KMS-11 (cell line): ENCODE measurements around the gene STOX1.

Experiments
- H2AFZ ChIP-seq: fragments of 200-600 bp; sonication (generic); 2 replicates; pipeline ENCODE4 v1.6.1; 2016; ENCODE audit warnings: antibody characterized with exemption, mixed run types, low read depth
- H3K27ac ChIP-seq: fragments of 200-600 bp; sonication (generic); 2 replicates; pipeline ENCODE4 v1.6.1; 2016; ENCODE audit warnings: mild to moderate bottlenecking, mixed run types
- H3K27me3 ChIP-seq: fragments of 200-600 bp; sonication (generic); 2 replicates; pipeline ENCODE4 v1.6.1; 2017; ENCODE audit warnings: mild to moderate bottlenecking, low read depth, mixed run types, moderate library complexity; ENCODE audit not compliant: insufficient read depth
- H3K36me3 ChIP-seq: fragments of 200-600 bp; sonication (generic); 2 replicates; pipeline ENCODE4 v1.6.1; 2017; ENCODE audit warnings: mild to moderate bottlenecking, mixed run types; ENCODE audit not compliant: insufficient read depth
- H3K4me1 ChIP-seq: fragments of 200-600 bp; sonication (generic); 2 replicates; pipeline ENCODE4 v1.6.1; 2016; ENCODE audit warnings: mild to moderate bottlenecking, low read depth, mixed run types; ENCODE audit not compliant: poor library complexity, severe bottlenecking
- H3K4me2 ChIP-seq: fragments of 200-600 bp; sonication (generic); 2 replicates; pipeline ENCODE4 v1.7.0; 2016; ENCODE audit warnings: mild to moderate bottlenecking, mixed run types
- H3K4me3 ChIP-seq: fragments of 200-600 bp; sonication (generic); IDR thresholded peaks from 2 replicates; pipeline ENCODE4 v1.6.1; 2017; ENCODE audit warnings: low read depth, low read length, mixed read lengths; ENCODE audit not compliant: insufficient read depth
- H3K79me2 ChIP-seq: fragments of 200-600 bp; sonication (generic); 2 replicates; pipeline ENCODE4 v1.6.1; 2016; ENCODE audit warnings: low read depth, mixed run types; ENCODE audit not compliant: insufficient read depth
- H3K9ac ChIP-seq: fragments of 200-600 bp; sonication (generic); 2 replicates; pipeline ENCODE4 v1.6.1; 2016; ENCODE audit warnings: mild to moderate bottlenecking, mixed run types
- H4K20me1 ChIP-seq: fragments of 200-600 bp; sonication (generic); 2 replicates; pipeline ENCODE4 v1.6.1; 2016; ENCODE audit warnings: mild to moderate bottlenecking, mixed run types; ENCODE audit not compliant: insufficient read depth
- TF ChIP-seq, protein P1 (sequence below): fragments of 200-600 bp; sonication (generic); conservative IDR thresholded peaks from 2 replicates; pipeline ENCODE4 v1.6.1; 2017; ENCODE audit warnings: low read depth, mild to moderate bottlenecking, antibody characterized with exemption, low read length, moderate library complexity, mixed read lengths

Gene STOX1

DNA sequence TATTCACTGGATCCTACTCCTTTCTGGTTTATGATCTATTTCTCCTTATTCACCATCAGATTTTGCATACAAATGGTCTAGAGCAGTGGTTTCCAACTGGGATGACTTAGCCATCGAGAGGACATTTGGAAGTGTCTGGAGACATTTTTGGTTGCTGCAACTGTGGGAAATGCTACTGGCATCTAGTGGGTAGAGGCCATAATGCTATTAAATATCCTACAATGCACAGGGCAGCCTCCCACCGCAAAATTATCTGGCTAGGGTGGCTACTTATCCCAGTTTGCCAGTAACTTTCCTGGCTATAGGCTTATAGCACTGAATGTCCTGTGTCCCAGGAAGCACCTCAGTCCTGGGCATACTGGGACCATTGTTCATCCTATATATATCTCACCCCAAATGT, 52.3 kb downstream of the STOX1 start:
- Histone ChIP-seq H3K9ac (no peak overlapping the region), H3K27me3 (no peaks in the 10 kb centered on the region), H2AFZ (no peak overlapping the region), H3K27ac (no peak overlapping the region), H3K36me3 (no peaks in the 10 kb centered on the region), H3K4me1 (no peaks in the 10 kb centered on the region), H3K79me2 (no peaks in the 10 kb centered on the region), H4K20me1 (no peaks in the 10 kb centered on the region), H3K4me2 (no peak overlapping the region), H3K4me3 (no peak overlapping the region)
- TF ChIP-seq, protein P1, sequence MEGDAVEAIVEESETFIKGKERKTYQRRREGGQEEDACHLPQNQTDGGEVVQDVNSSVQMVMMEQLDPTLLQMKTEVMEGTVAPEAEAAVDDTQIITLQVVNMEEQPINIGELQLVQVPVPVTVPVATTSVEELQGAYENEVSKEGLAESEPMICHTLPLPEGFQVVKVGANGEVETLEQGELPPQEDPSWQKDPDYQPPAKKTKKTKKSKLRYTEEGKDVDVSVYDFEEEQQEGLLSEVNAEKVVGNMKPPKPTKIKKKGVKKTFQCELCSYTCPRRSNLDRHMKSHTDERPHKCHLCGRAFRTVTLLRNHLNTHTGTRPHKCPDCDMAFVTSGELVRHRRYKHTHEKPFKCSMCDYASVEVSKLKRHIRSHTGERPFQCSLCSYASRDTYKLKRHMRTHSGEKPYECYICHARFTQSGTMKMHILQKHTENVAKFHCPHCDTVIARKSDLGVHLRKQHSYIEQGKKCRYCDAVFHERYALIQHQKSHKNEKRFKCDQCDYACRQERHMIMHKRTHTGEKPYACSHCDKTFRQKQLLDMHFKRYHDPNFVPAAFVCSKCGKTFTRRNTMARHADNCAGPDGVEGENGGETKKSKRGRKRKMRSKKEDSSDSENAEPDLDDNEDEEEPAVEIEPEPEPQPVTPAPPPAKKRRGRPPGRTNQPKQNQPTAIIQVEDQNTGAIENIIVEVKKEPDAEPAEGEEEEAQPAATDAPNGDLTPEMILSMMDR = no peak

DNA sequence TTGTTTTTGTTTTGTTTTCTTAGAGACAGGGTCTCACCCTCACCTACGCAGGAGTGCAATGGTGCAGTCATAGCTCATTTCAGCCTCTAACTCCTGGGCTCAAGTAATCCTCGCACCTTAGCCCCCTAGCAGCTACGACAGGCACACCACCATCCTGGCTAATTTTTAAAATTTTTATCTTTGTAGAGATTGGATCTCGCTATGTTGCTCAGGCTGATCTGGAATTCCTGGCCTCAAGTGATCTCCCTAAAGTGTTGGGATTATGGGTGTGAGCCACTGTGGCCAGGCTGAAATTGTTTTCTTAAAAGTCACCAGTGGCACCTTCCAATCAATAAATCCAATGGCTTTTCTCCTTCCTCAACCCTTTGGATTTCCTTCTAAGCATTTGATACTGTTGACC, 52.9 kb downstream of the STOX1 start:
- H3K4me2 ChIP-seq = no peak overlapping the region
- no peaks in the 10 kb centered on the region for H3K27me3 ChIP-seq
- H3K79me2 ChIP-seq = no peaks in the 10 kb centered on the region
- H2AFZ ChIP-seq = no peak overlapping the region
- no peak overlapping the region for H3K9ac ChIP-seq
- H3K36me3 ChIP-seq = no peaks in the 10 kb centered on the region
- no peak overlapping the region for H3K27ac ChIP-seq
- TF ChIP-seq, protein P1 = no peak
- no peaks in the 10 kb centered on the region for H3K4me1 ChIP-seq
- no peak overlapping the region for H3K4me3 ChIP-seq
- H4K20me1 ChIP-seq = no peaks in the 10 kb centered on the region

DNA sequence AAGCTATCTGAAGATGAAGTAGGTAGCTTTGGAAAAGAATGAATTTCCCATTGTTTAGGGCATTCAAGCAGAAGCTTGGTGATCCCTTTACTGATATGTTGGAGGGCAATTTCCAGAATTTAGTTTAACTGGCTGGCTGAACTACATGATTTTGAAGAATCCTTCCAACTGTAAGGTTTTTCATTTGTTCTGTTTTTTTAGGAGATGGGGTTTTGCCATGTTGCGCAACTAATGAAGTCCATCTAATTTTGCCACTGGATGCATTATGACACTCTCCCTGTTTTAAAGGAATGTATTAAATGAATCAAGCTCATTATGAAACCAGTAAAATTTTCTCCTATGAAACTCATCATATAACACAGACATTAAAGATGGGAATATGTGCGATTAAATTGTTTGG, 67.7 kb downstream of the STOX1 start:
- no peak overlapping the region for H3K27ac ChIP-seq
- no peak overlapping the region for H3K9ac ChIP-seq
- no peaks in the 10 kb centered on the region for H3K79me2 ChIP-seq
- no peak overlapping the region for H3K4me3 ChIP-seq
- TF ChIP-seq, protein P1 = no peak
- H3K27me3 ChIP-seq = no peaks in the 10 kb centered on the region
- H3K4me2 ChIP-seq = no peak overlapping the region
- H3K36me3 ChIP-seq = no peaks in the 10 kb centered on the region
- H2AFZ ChIP-seq = no peak overlapping the region
- no peaks in the 10 kb centered on the region for H4K20me1 ChIP-seq
- H3K4me1 ChIP-seq = no peaks in the 10 kb centered on the region

DNA sequence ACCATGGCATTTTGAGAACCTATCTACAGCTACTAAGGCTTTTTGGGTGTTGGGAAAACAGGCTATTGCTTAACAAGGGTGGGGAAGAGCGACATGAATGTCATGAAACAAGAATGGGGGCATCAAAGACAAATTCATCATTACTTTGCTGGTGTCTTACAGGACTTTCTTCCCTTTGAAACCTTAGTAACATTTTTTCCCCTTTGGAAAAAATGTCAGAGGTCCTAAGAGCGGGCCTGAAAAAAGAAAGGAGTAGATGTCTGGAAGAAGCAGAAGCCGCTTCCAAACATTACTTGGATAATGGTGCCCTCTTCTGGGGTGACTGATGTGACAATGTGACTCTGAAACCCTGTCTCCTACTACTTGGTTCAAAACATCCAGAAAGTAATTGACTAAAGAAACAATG, 70.0 kb downstream of the STOX1 start:
- no peak overlapping the region for H2AFZ ChIP-seq
- no peak overlapping the region for H3K9ac ChIP-seq
- peaks cover 9% of the 10 kb centered on the region for H3K79me2 ChIP-seq
- H4K20me1 ChIP-seq = no peaks in the 10 kb centered on the region
- no peak overlapping the region for H3K4me2 ChIP-seq
- no peaks in the 10 kb centered on the region for H3K27me3 ChIP-seq
- no peaks in the 10 kb centered on the region for H3K36me3 ChIP-seq
- H3K27ac ChIP-seq = no peak overlapping the region
- H3K4me3 ChIP-seq = no peak overlapping the region
- TF ChIP-seq, protein P1 = 0 out of 2 replicates have a peak, but pooled peaks have one; percentile 21
- H3K4me1 ChIP-seq = peaks cover 4% of the 10 kb centered on the region
